HepG2 (cell line): Measurements from ENCODE around the gene CCDC148. TPM values are rescaled to one million over a fixed set of nuclear protein-coding genes. Genes with fewer than 3 reads are reported as not detected.

Experiments
- CENPX ChIP-seq: sonication (generic); formaldehyde crosslinking; IDR thresholded peaks from 2 replicates; pipeline ENCODE4 v1.9.0; 2021; ENCODE audit warnings: mild to moderate bottlenecking, missing genetic modification reagents, moderate library complexity
- POLR2G ChIP-seq: fragments of 200-400 bp; formaldehyde crosslinking; IDR thresholded peaks from 2 replicates; pipeline ENCODE4 v1.6.1; 2018; ENCODE audit warnings: mild to moderate bottlenecking, low read depth, low read length, moderate library complexity
- RBM22 ChIP-seq: fragments of 200-400 bp; formaldehyde crosslinking; optimal IDR thresholded peaks from 2 replicates; pipeline ENCODE3; 2017; ENCODE audit warnings: mild to moderate bottlenecking, low read length, moderate library complexity
- RXRB ChIP-seq: IDR thresholded peaks from 2 replicates; pipeline ENCODE4 v1.6.1; 2016; ENCODE audit warnings: borderline replicate concordance, missing genetic modification reagents, missing compliant biosample characterization
- SETDB1 ChIP-seq: sonication (generic); formaldehyde crosslinking; IDR thresholded peaks from 2 replicates; pipeline ENCODE4 v1.5.1; 2020; ENCODE audit warnings: missing genetic modification reagents, mild to moderate bottlenecking, borderline replicate concordance
- ZNF230 ChIP-seq: sonication (generic); formaldehyde crosslinking; IDR thresholded peaks from 2 replicates; pipeline ENCODE4 v1.4.0; 2020; ENCODE audit warnings: mild to moderate bottlenecking, missing genetic modification reagents
- ZNF354B ChIP-seq: sonication (generic); formaldehyde crosslinking; IDR thresholded peaks from 2 replicates; pipeline ENCODE4 v1.8.0; 2022; ENCODE audit warnings: mild to moderate bottlenecking, missing genetic modification reagents
- ZNF460 ChIP-seq: sonication (generic); formaldehyde crosslinking; IDR thresholded peaks from 2 replicates; pipeline ENCODE4 v1.5.1; 2020; ENCODE audit warnings: missing genetic modification reagents, mild to moderate bottlenecking, borderline replicate concordance
- ZNF674 ChIP-seq: sonication (generic); formaldehyde crosslinking; IDR thresholded peaks from 2 replicates; pipeline ENCODE4 v1.5.0; 2020; ENCODE audit warnings: low read depth, mild to moderate bottlenecking, missing genetic modification reagents
- ZNF775 ChIP-seq: sonication (generic); formaldehyde crosslinking; IDR thresholded peaks from 2 replicates; pipeline ENCODE4 v1.4.0; 2020; ENCODE audit warnings: missing genetic modification reagents, mild to moderate bottlenecking, moderate library complexity, borderline replicate concordance
- ZNF777 ChIP-seq: sonication (generic); formaldehyde crosslinking; IDR thresholded peaks from 2 replicates; pipeline ENCODE4 v1.4.0; 2020; ENCODE audit warnings: missing genetic modification reagents
- polyA plus RNA-seq, 8 experiments: library from polyadenylated mRNA; depleted of rRNA in 3 of 8; stranded (reverse) in 7 of 8; unstranded in 1 of 8; fragments of >200 nt; fragmentation: Illumina TruSeq in 4 of 8; extraction: Trizol in 4 of 8; gene quantifications; 2 replicates each; pipeline versions ENCODE4 v1.2.1 to v1.2.3, GENCODE V29; 2011 to 2016; ENCODE audit warnings: low read depth in 4 of 8, missing spikeins in 1 of 8, mixed read lengths in 1 of 8; ENCODE audit not compliant: insufficient read depth in 1 of 8
- total RNA-seq, 5 experiments: library from RNA; depleted of rRNA; stranded (reverse); fragments of >200 nt; fragmentation: Illumina TruSeq; extraction: Trizol; gene quantifications; 2 replicates each; pipeline ENCODE4 v1.2.3, GENCODE V29; 2016; ENCODE audit warnings: low read depth in 1 of 5
- TF ChIP-seq, protein P1 (sequence below): sonication (generic); formaldehyde crosslinking; IDR thresholded peaks from 2 replicates; pipeline ENCODE4 v1.5.0; 2020; ENCODE audit warnings: mild to moderate bottlenecking, missing genetic modification reagents
- TF ChIP-seq, protein P2 (sequence below): sonication (generic); formaldehyde crosslinking; IDR thresholded peaks from 2 replicates; pipeline ENCODE4 v1.4.0; 2020; ENCODE audit warnings: low read depth, missing genetic modification reagents
- TF ChIP-seq, protein P3 (sequence below): sonication (generic); formaldehyde crosslinking; IDR thresholded peaks from 2 replicates; pipeline ENCODE4 v1.9.0; 2022; ENCODE audit warnings: missing genetic modification reagents, mild to moderate bottlenecking, borderline replicate concordance
- TF ChIP-seq, protein P4 (sequence below): sonication (generic); formaldehyde crosslinking; IDR thresholded peaks from 2 replicates; pipeline ENCODE4 v1.5.0; 2020; ENCODE audit warnings: mild to moderate bottlenecking, missing genetic modification reagents, borderline replicate concordance
- TF ChIP-seq, protein P5 (sequence below): sonication (generic); formaldehyde crosslinking; IDR thresholded peaks from 2 replicates; pipeline ENCODE4 v1.4.0; 2020; ENCODE audit warnings: missing genetic modification reagents

CCDC148 gene
- total and polyA plus RNA-seq, 2 of the 13 experiments (the other 11 are each of a cell fraction or from before 2014, with no cell fraction given) = 0.30 to 0.49 TPM

DNA sequence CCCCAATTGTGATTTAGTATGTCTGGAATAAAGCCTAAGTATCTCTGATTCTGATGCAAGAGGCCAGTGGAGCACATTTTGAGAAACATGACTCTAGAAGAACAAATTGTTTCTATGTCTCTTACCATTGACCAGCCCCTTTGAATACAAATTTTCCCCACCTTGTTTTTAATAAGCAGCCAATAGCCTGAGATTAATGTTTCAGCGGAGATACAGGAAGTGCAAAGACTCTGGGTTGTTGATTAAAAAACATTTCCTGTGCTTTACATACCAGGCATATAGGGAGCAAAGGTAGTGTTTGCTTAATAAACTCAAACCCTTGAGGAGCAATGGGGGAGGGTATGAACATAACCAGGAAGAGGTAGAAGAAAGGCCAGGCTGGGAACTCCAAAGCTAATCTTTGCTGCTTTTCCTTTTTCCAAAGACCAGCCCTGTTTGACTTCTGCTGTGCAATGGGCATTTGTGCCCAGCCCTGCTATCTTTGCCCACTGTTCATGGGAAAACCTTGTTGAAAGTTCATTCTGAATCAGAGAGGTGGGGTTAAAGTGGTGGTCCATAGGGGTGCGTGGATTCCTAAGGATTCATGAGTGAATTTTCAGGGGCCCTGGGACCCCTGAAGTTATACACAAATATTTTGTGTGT is 325.6 kb downstream of the CCDC148 start (continued):
- TF ChIP-seq, protein P1, sequence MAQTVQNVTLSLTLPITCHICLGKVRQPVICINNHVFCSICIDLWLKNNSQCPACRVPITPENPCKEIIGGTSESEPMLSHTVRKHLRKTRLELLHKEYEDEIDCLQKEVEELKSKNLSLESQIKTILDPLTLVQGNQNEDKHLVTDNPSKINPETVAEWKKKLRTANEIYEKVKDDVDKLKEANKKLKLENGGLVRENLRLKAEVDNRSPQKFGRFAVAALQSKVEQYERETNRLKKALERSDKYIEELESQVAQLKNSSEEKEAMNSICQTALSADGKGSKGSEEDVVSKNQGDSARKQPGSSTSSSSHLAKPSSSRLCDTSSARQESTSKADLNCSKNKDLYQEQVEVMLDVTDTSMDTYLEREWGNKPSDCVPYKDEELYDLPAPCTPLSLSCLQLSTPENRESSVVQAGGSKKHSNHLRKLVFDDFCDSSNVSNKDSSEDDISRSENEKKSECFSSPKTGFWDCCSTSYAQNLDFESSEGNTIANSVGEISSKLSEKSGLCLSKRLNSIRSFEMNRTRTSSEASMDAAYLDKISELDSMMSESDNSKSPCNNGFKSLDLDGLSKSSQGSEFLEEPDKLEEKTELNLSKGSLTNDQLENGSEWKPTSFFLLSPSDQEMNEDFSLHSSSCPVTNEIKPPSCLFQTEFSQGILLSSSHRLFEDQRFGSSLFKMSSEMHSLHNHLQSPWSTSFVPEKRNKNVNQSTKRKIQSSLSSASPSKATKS (CRISPR knock-in tag) = no peak
- no peak for TF ChIP-seq ZNF777
- peak; percentile 30 for TF ChIP-seq RBM22
- TF ChIP-seq ZNF775 (CRISPR knock-in tag) = no peak
- TF ChIP-seq CENPX (CRISPR knock-in tag) = no peak
- TF ChIP-seq ZNF230 = no peak
- TF ChIP-seq, protein P2, sequence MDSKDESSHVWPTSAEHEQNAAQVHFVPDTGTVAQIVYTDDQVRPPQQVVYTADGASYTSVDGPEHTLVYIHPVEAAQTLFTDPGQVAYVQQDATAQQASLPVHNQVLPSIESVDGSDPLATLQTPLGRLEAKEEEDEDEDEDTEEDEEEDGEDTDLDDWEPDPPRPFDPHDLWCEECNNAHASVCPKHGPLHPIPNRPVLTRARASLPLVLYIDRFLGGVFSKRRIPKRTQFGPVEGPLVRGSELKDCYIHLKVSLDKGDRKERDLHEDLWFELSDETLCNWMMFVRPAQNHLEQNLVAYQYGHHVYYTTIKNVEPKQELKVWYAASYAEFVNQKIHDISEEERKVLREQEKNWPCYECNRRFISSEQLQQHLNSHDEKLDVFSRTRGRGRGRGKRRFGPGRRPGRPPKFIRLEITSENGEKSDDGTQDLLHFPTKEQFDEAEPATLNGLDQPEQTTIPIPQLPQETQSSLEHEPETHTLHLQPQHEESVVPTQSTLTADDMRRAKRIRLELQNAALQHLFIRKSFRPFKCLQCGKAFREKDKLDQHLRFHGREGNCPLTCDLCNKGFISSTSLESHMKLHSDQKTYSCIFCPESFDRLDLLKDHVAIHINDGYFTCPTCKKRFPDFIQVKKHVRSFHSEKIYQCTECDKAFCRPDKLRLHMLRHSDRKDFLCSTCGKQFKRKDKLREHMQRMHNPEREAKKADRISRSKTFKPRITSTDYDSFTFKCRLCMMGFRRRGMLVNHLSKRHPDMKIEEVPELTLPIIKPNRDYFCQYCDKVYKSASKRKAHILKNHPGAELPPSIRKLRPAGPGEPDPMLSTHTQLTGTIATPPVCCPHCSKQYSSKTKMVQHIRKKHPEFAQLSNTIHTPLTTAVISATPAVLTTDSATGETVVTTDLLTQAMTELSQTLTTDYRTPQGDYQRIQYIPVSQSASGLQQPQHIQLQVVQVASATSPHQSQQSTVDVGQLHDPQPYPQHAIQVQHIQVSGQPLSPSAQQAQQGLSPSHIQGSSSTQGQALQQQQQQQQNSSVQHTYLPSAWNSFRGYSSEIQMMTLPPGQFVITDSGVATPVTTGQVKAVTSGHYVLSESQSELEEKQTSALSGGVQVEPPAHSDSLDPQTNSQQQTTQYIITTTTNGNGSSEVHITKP (CRISPR knock-in tag) = 0 out of 2 replicates have a peak, but pooled peaks have one; percentile 42
- no peak for TF ChIP-seq ZNF460 (CRISPR knock-in tag)
- TF ChIP-seq POLR2G = peak; percentile 65
- TF ChIP-seq RXRB = peak; percentile 97
- no peak for TF ChIP-seq SETDB1 (CRISPR knock-in tag)
- TF ChIP-seq, protein P3, sequence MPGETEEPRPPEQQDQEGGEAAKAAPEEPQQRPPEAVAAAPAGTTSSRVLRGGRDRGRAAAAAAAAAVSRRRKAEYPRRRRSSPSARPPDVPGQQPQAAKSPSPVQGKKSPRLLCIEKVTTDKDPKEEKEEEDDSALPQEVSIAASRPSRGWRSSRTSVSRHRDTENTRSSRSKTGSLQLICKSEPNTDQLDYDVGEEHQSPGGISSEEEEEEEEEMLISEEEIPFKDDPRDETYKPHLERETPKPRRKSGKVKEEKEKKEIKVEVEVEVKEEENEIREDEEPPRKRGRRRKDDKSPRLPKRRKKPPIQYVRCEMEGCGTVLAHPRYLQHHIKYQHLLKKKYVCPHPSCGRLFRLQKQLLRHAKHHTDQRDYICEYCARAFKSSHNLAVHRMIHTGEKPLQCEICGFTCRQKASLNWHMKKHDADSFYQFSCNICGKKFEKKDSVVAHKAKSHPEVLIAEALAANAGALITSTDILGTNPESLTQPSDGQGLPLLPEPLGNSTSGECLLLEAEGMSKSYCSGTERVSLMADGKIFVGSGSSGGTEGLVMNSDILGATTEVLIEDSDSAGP (CRISPR knock-in tag) = no peak
- TF ChIP-seq ZNF354B (CRISPR knock-in tag) = no peak
- TF ChIP-seq ZNF674 (CRISPR knock-in tag) = no peak
- TF ChIP-seq, protein P4, sequence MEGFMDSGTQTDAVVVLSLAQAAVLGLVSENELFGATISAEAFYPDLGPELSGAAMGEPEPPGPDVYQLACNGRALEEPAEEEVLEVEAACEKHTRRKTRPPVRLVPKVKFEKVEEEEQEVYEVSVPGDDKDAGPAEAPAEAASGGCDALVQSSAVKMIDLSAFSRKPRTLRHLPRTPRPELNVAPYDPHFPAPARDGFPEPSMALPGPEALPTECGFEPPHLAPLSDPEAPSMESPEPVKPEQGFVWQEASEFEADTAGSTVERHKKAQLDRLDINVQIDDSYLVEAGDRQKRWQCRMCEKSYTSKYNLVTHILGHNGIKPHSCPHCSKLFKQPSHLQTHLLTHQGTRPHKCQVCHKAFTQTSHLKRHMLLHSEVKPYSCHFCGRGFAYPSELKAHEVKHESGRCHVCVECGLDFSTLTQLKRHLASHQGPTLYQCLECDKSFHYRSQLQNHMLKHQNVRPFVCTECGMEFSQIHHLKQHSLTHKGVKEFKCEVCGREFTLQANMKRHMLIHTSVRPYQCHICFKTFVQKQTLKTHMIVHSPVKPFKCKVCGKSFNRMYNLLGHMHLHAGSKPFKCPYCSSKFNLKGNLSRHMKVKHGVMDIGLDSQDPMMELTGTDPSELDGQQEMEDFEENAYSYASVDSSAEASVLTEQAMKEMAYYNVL = peak; percentile 54; the same call in 1 of the 2 replicates
- TF ChIP-seq, protein P5, sequence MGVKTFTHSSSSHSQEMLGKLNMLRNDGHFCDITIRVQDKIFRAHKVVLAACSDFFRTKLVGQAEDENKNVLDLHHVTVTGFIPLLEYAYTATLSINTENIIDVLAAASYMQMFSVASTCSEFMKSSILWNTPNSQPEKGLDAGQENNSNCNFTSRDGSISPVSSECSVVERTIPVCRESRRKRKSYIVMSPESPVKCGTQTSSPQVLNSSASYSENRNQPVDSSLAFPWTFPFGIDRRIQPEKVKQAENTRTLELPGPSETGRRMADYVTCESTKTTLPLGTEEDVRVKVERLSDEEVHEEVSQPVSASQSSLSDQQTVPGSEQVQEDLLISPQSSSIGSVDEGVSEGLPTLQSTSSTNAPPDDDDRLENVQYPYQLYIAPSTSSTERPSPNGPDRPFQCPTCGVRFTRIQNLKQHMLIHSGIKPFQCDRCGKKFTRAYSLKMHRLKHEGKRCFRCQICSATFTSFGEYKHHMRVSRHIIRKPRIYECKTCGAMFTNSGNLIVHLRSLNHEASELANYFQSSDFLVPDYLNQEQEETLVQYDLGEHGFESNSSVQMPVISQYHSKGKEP = no peak
